WTC11 (cell line): ENCODE measurements around the gene PAK6. TPM values are rescaled to one million over a fixed set of nuclear protein-coding genes. Genes with fewer than 3 reads are reported as not detected.
A peak's percentile ranks its signal among the peaks of the same experiment; 100 is the strongest.

Experiments used
- ATAC-seq: fragments of 200-7000 bp; cut with Tn5 transposase; 2 replicates; pipeline ENCODE4 v1.10.0; 2021; ENCODE audit warnings: mild to moderate bottlenecking, moderate library complexity
- CTCF ChIA-PET: fragments of 300-600 bp; sonication (Branson Sonifier 250); formaldehyde crosslinking; loops from one replicate; lab custom pipeline; 2021; ENCODE audit warnings: antibody characterized with exemption; lab: Charles Lee
- POLR2A ChIA-PET: fragments of 350-600 bp; sonication (Branson Sonifier 250); formaldehyde crosslinking; loops from one replicate; lab custom pipeline; 2021; ENCODE audit warnings: antibody characterized with exemption; lab: Charles Lee
- DNase-seq: peaks from one replicate; pipeline ENCODE4 v3.0.0; 2021; ENCODE audit warnings: low spot score
- H3K27ac Mint-ChIP-seq: 2 replicates; pipeline ENCODE4 v1.8.0; 2021; ENCODE audit warnings: mixed read lengths
- H3K27me3 Mint-ChIP-seq: 2 replicates; pipeline ENCODE4 v1.8.0; 2021; ENCODE audit warnings: low read depth, mild to moderate bottlenecking, moderate library complexity, mixed read lengths
- H3K36me3 Mint-ChIP-seq: 2 replicates; pipeline ENCODE4 v1.8.0; 2021; ENCODE audit warnings: mixed read lengths
- H3K4me1 Mint-ChIP-seq: 2 replicates; pipeline ENCODE4 v1.8.0; 2022; ENCODE audit warnings: mixed read lengths
- H3K4me3 Mint-ChIP-seq: 2 replicates; pipeline ENCODE4 v1.8.0; 2021; ENCODE audit warnings: mild to moderate bottlenecking, moderate library complexity, mixed read lengths
- H3K9me3 Mint-ChIP-seq: 2 replicates; pipeline ENCODE4 v1.8.0; 2021; ENCODE audit warnings: mixed read lengths
- GABPB1 ChIP-seq: sonication (generic); formaldehyde crosslinking; IDR thresholded peaks from 2 replicates; pipeline ENCODE4 v1.8.1; 2023; ENCODE audit warnings: mild to moderate bottlenecking, missing genetic modification reagents
- TEAD4 ChIP-seq: sonication (generic); formaldehyde crosslinking; IDR thresholded peaks from 2 replicates; pipeline ENCODE4 v1.8.0; 2022; ENCODE audit warnings: mild to moderate bottlenecking, missing genetic modification reagents
- ZNF416 ChIP-seq: fragments of 250-450 bp; sonication (Bioruptor Pico); IDR thresholded peaks from 2 replicates; pipeline ENCODE4 v1.9.0; 2021; ENCODE audit warnings: mild to moderate bottlenecking, inconsistent platforms
- total RNA-seq: library from RNA; stranded (reverse); gene quantifications from 3 replicates; pipeline ENCODE4 v1.2.3, GENCODE V29; 2021
- TF ChIP-seq, protein P1 (sequence below): sonication (generic); formaldehyde crosslinking; IDR thresholded peaks from 2 replicates; pipeline ENCODE4 v1.8.1; 2023; ENCODE audit warnings: mild to moderate bottlenecking, moderate library complexity, missing genetic modification reagents
- TF ChIP-seq, protein P2 (sequence below): sonication (generic); formaldehyde crosslinking; IDR thresholded peaks from 2 replicates; pipeline ENCODE4 v1.8.1; 2023; ENCODE audit warnings: mild to moderate bottlenecking, missing genetic modification reagents, borderline replicate concordance

PAK6 gene
- total RNA-seq, 1 experiment from 2014 or later = 11.7 TPM

DNA sequence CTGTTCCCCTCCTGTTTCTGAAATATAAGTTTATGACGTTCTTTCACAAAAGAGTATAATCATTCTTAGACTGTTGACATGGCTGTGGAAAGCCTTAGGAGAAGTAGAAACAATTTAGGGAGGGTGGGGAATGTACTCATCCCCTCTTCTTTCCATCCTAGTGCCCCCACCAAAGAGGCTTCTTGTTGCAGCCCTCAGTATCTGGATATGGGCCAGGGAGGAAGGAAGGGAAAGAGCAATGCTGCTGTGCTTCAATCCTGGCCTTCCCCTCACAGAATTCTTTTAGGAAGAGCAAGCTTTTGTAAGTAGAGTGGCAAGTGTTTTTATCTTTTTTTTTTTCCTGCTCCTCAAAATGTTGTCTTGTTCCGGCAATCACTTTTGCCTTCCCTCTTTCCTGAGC lies 86.3 kb downstream of the PAK6 start (continued):
- TF ChIP-seq, protein P1, sequence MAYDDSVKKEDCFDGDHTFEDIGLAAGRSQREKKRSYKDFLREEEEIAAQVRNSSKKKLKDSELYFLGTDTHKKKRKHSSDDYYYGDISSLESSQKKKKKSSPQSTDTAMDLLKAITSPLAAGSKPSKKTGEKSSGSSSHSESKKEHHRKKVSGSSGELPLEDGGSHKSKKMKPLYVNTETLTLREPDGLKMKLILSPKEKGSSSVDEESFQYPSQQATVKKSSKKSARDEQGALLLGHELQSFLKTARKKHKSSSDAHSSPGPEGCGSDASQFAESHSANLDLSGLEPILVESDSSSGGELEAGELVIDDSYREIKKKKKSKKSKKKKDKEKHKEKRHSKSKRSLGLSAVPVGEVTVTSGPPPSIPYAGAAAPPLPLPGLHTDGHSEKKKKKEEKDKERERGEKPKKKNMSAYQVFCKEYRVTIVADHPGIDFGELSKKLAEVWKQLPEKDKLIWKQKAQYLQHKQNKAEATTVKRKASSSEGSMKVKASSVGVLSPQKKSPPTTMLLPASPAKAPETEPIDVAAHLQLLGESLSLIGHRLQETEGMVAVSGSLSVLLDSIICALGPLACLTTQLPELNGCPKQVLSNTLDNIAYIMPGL (CRISPR knock-in tag) = no peak
- TF ChIP-seq, protein P2, sequence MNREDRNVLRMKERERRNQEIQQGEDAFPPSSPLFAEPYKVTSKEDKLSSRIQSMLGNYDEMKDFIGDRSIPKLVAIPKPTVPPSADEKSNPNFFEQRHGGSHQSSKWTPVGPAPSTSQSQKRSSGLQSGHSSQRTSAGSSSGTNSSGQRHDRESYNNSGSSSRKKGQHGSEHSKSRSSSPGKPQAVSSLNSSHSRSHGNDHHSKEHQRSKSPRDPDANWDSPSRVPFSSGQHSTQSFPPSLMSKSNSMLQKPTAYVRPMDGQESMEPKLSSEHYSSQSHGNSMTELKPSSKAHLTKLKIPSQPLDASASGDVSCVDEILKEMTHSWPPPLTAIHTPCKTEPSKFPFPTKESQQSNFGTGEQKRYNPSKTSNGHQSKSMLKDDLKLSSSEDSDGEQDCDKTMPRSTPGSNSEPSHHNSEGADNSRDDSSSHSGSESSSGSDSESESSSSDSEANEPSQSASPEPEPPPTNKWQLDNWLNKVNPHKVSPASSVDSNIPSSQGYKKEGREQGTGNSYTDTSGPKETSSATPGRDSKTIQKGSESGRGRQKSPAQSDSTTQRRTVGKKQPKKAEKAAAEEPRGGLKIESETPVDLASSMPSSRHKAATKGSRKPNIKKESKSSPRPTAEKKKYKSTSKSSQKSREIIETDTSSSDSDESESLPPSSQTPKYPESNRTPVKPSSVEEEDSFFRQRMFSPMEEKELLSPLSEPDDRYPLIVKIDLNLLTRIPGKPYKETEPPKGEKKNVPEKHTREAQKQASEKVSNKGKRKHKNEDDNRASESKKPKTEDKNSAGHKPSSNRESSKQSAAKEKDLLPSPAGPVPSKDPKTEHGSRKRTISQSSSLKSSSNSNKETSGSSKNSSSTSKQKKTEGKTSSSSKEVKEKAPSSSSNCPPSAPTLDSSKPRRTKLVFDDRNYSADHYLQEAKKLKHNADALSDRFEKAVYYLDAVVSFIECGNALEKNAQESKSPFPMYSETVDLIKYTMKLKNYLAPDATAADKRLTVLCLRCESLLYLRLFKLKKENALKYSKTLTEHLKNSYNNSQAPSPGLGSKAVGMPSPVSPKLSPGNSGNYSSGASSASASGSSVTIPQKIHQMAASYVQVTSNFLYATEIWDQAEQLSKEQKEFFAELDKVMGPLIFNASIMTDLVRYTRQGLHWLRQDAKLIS (CRISPR knock-in tag) = no peak
- TF ChIP-seq ZNF416 (CRISPR knock-in tag) = no peak
- TF ChIP-seq, all 79 proteins: peak for 0

DNA sequence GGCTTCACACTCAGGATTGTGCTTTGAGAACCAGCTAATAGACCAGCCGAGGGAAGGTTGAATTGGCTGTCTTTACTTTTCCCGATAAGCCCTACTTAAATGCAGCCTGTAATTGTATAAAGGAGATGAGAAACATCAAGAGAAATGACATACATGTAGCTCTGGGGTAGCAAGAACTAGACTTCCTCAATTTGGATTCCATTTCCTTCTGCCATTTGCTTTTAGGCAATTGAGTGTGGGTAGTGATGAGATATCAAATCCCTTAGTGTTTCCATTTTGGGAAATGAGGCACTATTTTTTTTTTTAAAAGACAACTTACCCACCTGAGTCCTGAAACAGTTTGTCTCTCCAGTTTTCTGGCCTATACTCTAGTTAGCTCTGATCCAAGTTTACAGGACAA lies 86.8 kb downstream of the PAK6 start:
- H3K9me3 Mint-ChIP-seq = peaks cover 4% of the 10 kb centered on the region; the same call in 1 of the 2 replicates
- ChIA-PET CTCF (interaction anchor here (2.1 to 8.3 kb wide), 5 partner anchors 13 to 52 kb away, joined by 7 to 234 read pairs (median 47); partner anchors contain the start of genes CCDC9B and PLCB2), POLR2A (interaction anchor here (0.9 to 1.2 kb wide), 2 partner anchors 45 to 114 kb away, joined by 3 read pairs; no protein-coding TSS in a partner anchor)
- ATAC-seq (no peak), DNase-seq (no peak)
- H3K4me1 Mint-ChIP-seq = peaks cover 64% of the 10 kb centered on the region
- peak overlapping the region; percentile 67 for H3K4me3 Mint-ChIP-seq
- no peak overlapping the region for H3K27ac Mint-ChIP-seq
- H3K27me3 Mint-ChIP-seq = peaks cover 25% of the 10 kb centered on the region
- no peak for TF ChIP-seq TEAD4 (CRISPR knock-in tag)
- no peak for TF ChIP-seq GABPB1 (CRISPR knock-in tag)
- H3K36me3 Mint-ChIP-seq = peaks cover 12% of the 10 kb centered on the region; the same call in 1 of the 2 replicates

Other genes with a start within 250 kb of the PAK6 start
- gene SRP14, start 199.9 kb upstream of the PAK6 start, total RNA-seq = 190 to 199 TPM (median 192 TPM) in 3 replicates
- 32.9 to 36.9 TPM (median 36.6 TPM) in 3 replicates for gene BMF, start 130.2 kb upstream of the PAK6 start, total RNA-seq
- gene BUB1B, start 78.0 kb upstream of the PAK6 start, total RNA-seq = 148 to 192 TPM (median 156 TPM) in 3 replicates
- gene ANKRD63, start 44.0 kb downstream of the PAK6 start, total RNA-seq = 1.2 to 1.7 TPM (median 1.4 TPM) in 3 replicates
- gene PLCB2, start 68.9 kb downstream of the PAK6 start, total RNA-seq = 14.2 to 18.5 TPM (median 15.2 TPM) in 3 replicates
- gene INAFM2, start 84.6 kb downstream of the PAK6 start, total RNA-seq = 28.2 to 34.2 TPM (median 30.3 TPM) in 3 replicates
- gene CCDC9B, start 101.9 kb downstream of the PAK6 start, total RNA-seq = 1.4 to 1.8 TPM (median 1.8 TPM) in 3 replicates
- not detected in 3 replicates for gene PHGR1, start 112.0 kb downstream of the PAK6 start, total RNA-seq
- gene DISP2, start 119.2 kb downstream of the PAK6 start, total RNA-seq = 1.0 to 3.5 TPM (median 1.9 TPM) in 3 replicates
- gene KNSTRN, start 143.7 kb downstream of the PAK6 start, total RNA-seq = 58.7 to 73.4 TPM (median 64.6 TPM) in 3 replicates
- gene IVD, start 166.7 kb downstream of the PAK6 start, total RNA-seq = 82.2 to 96.1 TPM (median 89.3 TPM) in 3 replicates
- gene BAHD1, start 201.9 kb downstream of the PAK6 start, total RNA-seq = 40.7 to 49.1 TPM (median 41.5 TPM) in 3 replicates
- 21.3 to 29.5 TPM (median 26.2 TPM) in 3 replicates for gene CHST14, start 231.9 kb downstream of the PAK6 start, total RNA-seq